MM.1S (cell line): ENCODE results near the gene PPP6R2.

Experiments
- CTCF ChIP-seq: fragments of 300-600 bp; sonication (generic); IDR thresholded peaks from 2 replicates; pipeline ENCODE4 v1.5.1; 2016; ENCODE audit warnings: antibody characterized with exemption, low read length, mixed read lengths
- EZH2 ChIP-seq: fragments of 300-600 bp; sonication (generic); optimal IDR thresholded peaks from 2 replicates; pipeline ENCODE3; 2017; ENCODE audit warnings: low read depth, mild to moderate bottlenecking, antibody characterized with exemption, low read length, mixed read lengths

GRCh38 chr22:50471962-50472361, 128.8 kb downstream of the PPP6R2 start:
- no peak for TF ChIP-seq EZH2
- TF ChIP-seq CTCF = no peak
